Panc1 (cell line): ENCODE results near the gene EIF2AK2. TPM values are rescaled to one million over a fixed set of nuclear protein-coding genes. Genes with fewer than 3 reads are reported as not detected.
A peak's percentile ranks its signal among the peaks of the same experiment; 100 is the strongest.

Source experiments
- ATAC-seq: fragments of 200-7000 bp; cut with Tn5 transposase; 2 replicates; pipeline ENCODE4 v1.9.1; 2020; ENCODE audit warnings: mild to moderate bottlenecking, moderate library complexity
- BruUV-seq: library from RNA; stranded (reverse); fragments of 400-500 nt; replicated peaks from 2 replicates; lab custom pipeline; 2021; lab: Mats Ljungman, UMichigan
- CTCF ChIA-PET: fragments of 300-600 bp; sonication (Branson Sonifier 250); formaldehyde crosslinking; loops from one replicate; lab custom pipeline; 2022; ENCODE audit warnings: antibody characterized with exemption; lab: Charles Lee
- POLR2A ChIA-PET: fragments of 300-600 bp; sonication (Branson Sonifier 250); formaldehyde crosslinking; loops from one replicate; lab custom pipeline; 2022; ENCODE audit warnings: antibody characterized with exemption; lab: Charles Lee
- DNase-seq: peaks from one replicate; pipeline ENCODE4 v3.0.0-alpha.2; 2010; ENCODE audit warnings: low read depth, low spot score
- H3K27ac ChIP-seq: 2 replicates; pipeline ENCODE4 v1.5.1; 2011; ENCODE audit warnings: mild to moderate bottlenecking, low read length, inconsistent platforms
- H3K27me3 ChIP-seq: fragments of 200-500 bp; sonication (Bioruptor generic); 2 replicates; pipeline ENCODE4 v1.6.0; 2014; ENCODE audit warnings: low read length, inconsistent platforms; ENCODE audit not compliant: control insufficient read depth, insufficient read depth
- H3K36me3 ChIP-seq: fragments of 200-500 bp; sonication (Bioruptor generic); 2 replicates; pipeline ENCODE4 v1.5.1; 2014; ENCODE audit warnings: inconsistent platforms, mild to moderate bottlenecking, low read length, moderate library complexity; ENCODE audit not compliant: control insufficient read depth, insufficient read depth
- H3K4me1 ChIP-seq: 2 replicates; pipeline ENCODE4 v1.5.1; 2011; ENCODE audit warnings: inconsistent platforms, mild to moderate bottlenecking, low read length, moderate library complexity; ENCODE audit not compliant: control insufficient read depth, insufficient read depth
- H3K4me3 ChIP-seq, 2 experiments: 2 replicates each; pipeline ENCODE4 v1.5.1; 2011 to 2012; ENCODE audit warnings: low read depth in 2 of 2, low read length in 2 of 2, mild to moderate bottlenecking in 2 of 2, inconsistent platforms in 1 of 2, moderate library complexity in 1 of 2
- H3K9me3 ChIP-seq: fragments of 200-500 bp; sonication (Bioruptor generic); 2 replicates; pipeline ENCODE4 v1.5.1; 2014; ENCODE audit warnings: low read depth, mild to moderate bottlenecking, inconsistent platforms, low read length, moderate library complexity; ENCODE audit not compliant: control insufficient read depth, insufficient read depth
- POLR2AphosphoS5 ChIP-seq: IDR thresholded peaks from 2 replicates; pipeline ENCODE4 v1.6.1; 2012; ENCODE audit warnings: mild to moderate bottlenecking, low read depth, low read length, moderate library complexity
- SIN3A ChIP-seq: IDR thresholded peaks from 2 replicates; pipeline ENCODE4 v1.6.1; 2012; ENCODE audit warnings: low read depth, mild to moderate bottlenecking, low read length, moderate library complexity, borderline replicate concordance; ENCODE audit not compliant: insufficient read depth
- TCF7L2 ChIP-seq: IDR thresholded peaks from 2 replicates; pipeline ENCODE4 v1.6.1; 2011; ENCODE audit warnings: mild to moderate bottlenecking, low read depth, low read length, inconsistent platforms
- in situ Hi-C: cut with HindIII; loops from 2 replicates; pipeline ENCODE4 v1.10.0; 2016; ENCODE audit warnings: low sequenced_read_pairs, low pct_unique_long_range_greater_than_20kb
- intact Hi-C: fragments of 100-400 bp; cut with micrococcal nuclease; formaldehyde crosslinking; loops from one replicate; pipeline ENCODE4 v1.10.0; 2022; ENCODE audit not compliant: unreplicated experiment
- total RNA-seq: library from RNA; stranded (reverse); gene quantifications from one replicate; pipeline ENCODE4 v1.2.1, GENCODE V29; 2021; ENCODE audit not compliant: unreplicated experiment
- TF ChIP-seq, protein P1 (sequence below): fragments of 450-650 bp; IDR thresholded peaks from 2 replicates; pipeline ENCODE4 v1.5.1; 2017; ENCODE audit warnings: mild to moderate bottlenecking
- TF ChIP-seq, protein P2 (sequence below), 2 experiments: IDR thresholded peaks; 2 replicates each; pipeline ENCODE4 v1.6.1; 2011 to 2012; ENCODE audit warnings: low read depth in 2 of 2, control low read depth in 1 of 2, low read length in 1 of 2, mild to moderate bottlenecking in 1 of 2, moderate library complexity in 1 of 2; ENCODE audit not compliant: insufficient read depth in 1 of 2

The EIF2AK2 gene
- total RNA-seq, 1 experiment from 2014 or later, result 44.3 TPM

- ChIA-PET POLR2A (interaction anchor here (0.7 kb wide), 1 partner anchor 63 kb away, joined by 3 read pairs; no protein-coding TSS in a partner anchor), CTCF (interaction anchor here (0.7 kb wide), 1 partner anchor 845 kb away, joined by 3 read pairs; no protein-coding TSS in a partner anchor)
- peak overlapping the region in 1 of 2 experiments; percentile 24; a peak in 2 of 4 replicates for H3K4me3 ChIP-seq
- no peak overlapping the region for H3K27ac ChIP-seq
- no TSS peak for BruUV-seq
- no peaks in the 10 kb centered on the region for H3K27me3 ChIP-seq
- intact Hi-C loops (loop anchor here (10.0 kb wide), 1 partner anchor 66 kb away; the partner anchor contains the start of genes CEBPZ and NDUFAF7), in situ Hi-C loops (no loop called here)
- no peaks in the 10 kb centered on the region for H3K36me3 ChIP-seq
- TF ChIP-seq TCF7L2 (no peak), SIN3A (no peak), POLR2AphosphoS5 (no peak)
- TF ChIP-seq, protein P1, sequence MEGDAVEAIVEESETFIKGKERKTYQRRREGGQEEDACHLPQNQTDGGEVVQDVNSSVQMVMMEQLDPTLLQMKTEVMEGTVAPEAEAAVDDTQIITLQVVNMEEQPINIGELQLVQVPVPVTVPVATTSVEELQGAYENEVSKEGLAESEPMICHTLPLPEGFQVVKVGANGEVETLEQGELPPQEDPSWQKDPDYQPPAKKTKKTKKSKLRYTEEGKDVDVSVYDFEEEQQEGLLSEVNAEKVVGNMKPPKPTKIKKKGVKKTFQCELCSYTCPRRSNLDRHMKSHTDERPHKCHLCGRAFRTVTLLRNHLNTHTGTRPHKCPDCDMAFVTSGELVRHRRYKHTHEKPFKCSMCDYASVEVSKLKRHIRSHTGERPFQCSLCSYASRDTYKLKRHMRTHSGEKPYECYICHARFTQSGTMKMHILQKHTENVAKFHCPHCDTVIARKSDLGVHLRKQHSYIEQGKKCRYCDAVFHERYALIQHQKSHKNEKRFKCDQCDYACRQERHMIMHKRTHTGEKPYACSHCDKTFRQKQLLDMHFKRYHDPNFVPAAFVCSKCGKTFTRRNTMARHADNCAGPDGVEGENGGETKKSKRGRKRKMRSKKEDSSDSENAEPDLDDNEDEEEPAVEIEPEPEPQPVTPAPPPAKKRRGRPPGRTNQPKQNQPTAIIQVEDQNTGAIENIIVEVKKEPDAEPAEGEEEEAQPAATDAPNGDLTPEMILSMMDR, result peak; percentile 89
- TF ChIP-seq, protein P2, sequence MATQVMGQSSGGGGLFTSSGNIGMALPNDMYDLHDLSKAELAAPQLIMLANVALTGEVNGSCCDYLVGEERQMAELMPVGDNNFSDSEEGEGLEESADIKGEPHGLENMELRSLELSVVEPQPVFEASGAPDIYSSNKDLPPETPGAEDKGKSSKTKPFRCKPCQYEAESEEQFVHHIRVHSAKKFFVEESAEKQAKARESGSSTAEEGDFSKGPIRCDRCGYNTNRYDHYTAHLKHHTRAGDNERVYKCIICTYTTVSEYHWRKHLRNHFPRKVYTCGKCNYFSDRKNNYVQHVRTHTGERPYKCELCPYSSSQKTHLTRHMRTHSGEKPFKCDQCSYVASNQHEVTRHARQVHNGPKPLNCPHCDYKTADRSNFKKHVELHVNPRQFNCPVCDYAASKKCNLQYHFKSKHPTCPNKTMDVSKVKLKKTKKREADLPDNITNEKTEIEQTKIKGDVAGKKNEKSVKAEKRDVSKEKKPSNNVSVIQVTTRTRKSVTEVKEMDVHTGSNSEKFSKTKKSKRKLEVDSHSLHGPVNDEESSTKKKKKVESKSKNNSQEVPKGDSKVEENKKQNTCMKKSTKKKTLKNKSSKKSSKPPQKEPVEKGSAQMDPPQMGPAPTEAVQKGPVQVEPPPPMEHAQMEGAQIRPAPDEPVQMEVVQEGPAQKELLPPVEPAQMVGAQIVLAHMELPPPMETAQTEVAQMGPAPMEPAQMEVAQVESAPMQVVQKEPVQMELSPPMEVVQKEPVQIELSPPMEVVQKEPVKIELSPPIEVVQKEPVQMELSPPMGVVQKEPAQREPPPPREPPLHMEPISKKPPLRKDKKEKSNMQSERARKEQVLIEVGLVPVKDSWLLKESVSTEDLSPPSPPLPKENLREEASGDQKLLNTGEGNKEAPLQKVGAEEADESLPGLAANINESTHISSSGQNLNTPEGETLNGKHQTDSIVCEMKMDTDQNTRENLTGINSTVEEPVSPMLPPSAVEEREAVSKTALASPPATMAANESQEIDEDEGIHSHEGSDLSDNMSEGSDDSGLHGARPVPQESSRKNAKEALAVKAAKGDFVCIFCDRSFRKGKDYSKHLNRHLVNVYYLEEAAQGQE (IDR thresholded peaks at IDR 0.05; ENCODE audit: insufficient read depth in 1 of 2, low read depth in 2 of 2, low read length in 1 of 2), result no peak
- H3K4me1 ChIP-seq, result no peaks in the 10 kb centered on the region
- DNase-seq, result peak; percentile 45
- H3K9me3 ChIP-seq, result peaks cover 9% of the 10 kb centered on the region; the same call in 1 of the 2 replicates
- peak; percentile 98 for ATAC-seq
These were observed 11.6 kb upstream of the EIF2AK2 start for GRCh38 chr2:37168217-37168981.

DNA sequence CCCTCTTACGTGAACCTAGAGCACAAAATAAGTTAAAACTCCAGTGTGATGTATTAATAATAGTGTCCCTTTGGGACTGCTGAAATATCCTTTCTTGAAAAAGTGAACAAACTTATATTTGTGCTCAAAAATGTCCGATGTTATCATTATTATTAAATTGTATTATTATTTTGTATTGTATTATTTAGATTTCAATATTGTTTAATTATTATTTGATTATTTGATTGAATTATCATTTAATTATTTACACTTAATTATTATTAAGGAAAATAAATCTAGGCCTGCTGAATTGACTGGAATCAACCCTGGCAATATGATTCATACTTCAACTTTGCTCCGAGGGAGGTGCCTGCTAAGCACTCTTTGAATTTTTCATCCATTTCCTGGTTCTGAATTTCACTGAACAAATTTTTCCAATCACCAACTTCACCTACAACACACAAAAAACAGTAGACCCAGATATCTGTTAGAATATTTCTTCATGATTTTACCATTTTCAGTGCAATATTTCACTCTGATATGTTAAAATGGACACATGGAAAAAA is 10.9 kb upstream of the EIF2AK2 start:
- Histone ChIP-seq H3K27ac (no peak overlapping the region), H3K4me1 (no peaks in the 10 kb centered on the region), H3K4me3 (peak overlapping the region in 1 of 2 experiments; percentile 24; a peak in 1 of 4 replicates), H3K27me3 (no peaks in the 10 kb centered on the region), H3K9me3 (peaks cover 9% of the 10 kb centered on the region; the same call in 1 of the 2 replicates), H3K36me3 (no peaks in the 10 kb centered on the region)
- TF ChIP-seq, protein P1, result no peak
- TF ChIP-seq SIN3A (no peak), POLR2AphosphoS5 (no peak), TCF7L2 (no peak)
- TF ChIP-seq, protein P2 (IDR thresholded peaks at IDR 0.05; ENCODE audit: insufficient read depth in 1 of 2, low read depth in 2 of 2, low read length in 1 of 2), result no peak
- ATAC-seq, result no peak
- DNase-seq, result no peak
- ChIA-PET POLR2A (interaction anchor here (0.7 kb wide), 1 partner anchor 64 kb away, joined by 3 read pairs; no protein-coding TSS in a partner anchor), CTCF (no interaction called here)
- intact Hi-C loops (loop anchor here (10.0 kb wide), 1 partner anchor 67 kb away; the partner anchor contains the start of genes CEBPZ and NDUFAF7), in situ Hi-C loops (no loop called here)
- BruUV-seq, result no TSS peak
